Measurements from ENCODE around the gene KRTAP12-1.
"Not testable (repeated sequence)": the region's sequence is repeated elsewhere in the genome, so short reads cannot be mapped to it uniquely, and the experiment has no call there.

The KRTAP12-1 gene

DNA sequence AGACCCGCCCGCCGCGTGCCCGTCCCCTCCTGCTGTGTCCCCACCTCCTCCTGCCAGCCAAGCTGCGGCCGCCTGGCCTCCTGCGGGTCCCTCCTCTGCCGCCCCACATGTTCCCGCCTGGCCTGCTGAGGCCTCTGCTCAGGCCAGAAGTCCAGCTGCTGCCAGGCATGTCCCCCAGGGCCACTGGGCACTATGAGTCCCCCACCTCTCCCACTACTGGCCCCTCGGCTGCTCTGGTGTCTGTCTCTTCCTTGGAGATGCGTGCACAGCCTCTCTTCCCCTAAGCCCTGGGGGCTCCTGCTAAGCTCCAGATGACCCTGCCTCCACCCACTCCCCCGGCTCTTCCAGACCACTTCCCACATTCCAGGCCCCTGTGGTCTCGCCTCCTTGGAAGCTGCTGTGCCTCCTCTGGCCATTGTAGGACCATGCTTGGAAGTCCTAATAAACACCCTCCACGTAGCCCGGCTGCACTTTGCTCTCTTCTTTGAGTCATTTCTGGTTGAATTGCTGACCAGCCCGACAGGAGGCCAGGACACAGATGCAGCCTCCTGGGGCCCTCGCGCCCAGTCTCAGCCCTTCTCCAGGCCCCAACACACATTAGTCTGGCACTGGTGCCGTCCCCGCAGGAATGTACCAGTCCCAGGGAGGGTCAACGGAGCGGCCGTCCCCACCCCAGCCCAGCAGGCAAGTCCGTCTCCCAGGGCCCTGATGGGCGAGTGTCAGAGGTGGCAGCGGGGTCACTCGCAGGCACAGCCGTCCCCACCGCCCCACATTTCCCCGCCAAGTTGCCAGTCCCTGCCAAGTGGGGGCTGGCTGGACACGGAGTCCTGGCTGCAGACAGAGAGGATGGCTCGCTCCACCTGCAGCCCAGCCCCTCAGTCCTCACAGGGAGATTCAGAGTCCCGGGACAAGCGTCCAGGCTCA lies 16.1 kb upstream of the KRTAP12-1 start:
- TF ChIP-seq TAF1 (IDR thresholded peaks at IDR 0.05; ENCODE audit: borderline replicate concordance, insufficient read depth, low read length) (no peak), FOXP2 (optimal IDR thresholded peaks at IDR 0.05; ENCODE audit: borderline replicate concordance, extremely low read depth, extremely low read length, insufficient read depth) (no peak), POLR2AphosphoS5 (IDR thresholded peaks at IDR 0.05; ENCODE audit: low read depth, low read length) (no peak), SIN3A (IDR thresholded peaks at IDR 0.05; ENCODE audit: borderline replicate concordance, insufficient read depth, low read length) (no peak)
- TF ChIP-seq, protein P1, sequence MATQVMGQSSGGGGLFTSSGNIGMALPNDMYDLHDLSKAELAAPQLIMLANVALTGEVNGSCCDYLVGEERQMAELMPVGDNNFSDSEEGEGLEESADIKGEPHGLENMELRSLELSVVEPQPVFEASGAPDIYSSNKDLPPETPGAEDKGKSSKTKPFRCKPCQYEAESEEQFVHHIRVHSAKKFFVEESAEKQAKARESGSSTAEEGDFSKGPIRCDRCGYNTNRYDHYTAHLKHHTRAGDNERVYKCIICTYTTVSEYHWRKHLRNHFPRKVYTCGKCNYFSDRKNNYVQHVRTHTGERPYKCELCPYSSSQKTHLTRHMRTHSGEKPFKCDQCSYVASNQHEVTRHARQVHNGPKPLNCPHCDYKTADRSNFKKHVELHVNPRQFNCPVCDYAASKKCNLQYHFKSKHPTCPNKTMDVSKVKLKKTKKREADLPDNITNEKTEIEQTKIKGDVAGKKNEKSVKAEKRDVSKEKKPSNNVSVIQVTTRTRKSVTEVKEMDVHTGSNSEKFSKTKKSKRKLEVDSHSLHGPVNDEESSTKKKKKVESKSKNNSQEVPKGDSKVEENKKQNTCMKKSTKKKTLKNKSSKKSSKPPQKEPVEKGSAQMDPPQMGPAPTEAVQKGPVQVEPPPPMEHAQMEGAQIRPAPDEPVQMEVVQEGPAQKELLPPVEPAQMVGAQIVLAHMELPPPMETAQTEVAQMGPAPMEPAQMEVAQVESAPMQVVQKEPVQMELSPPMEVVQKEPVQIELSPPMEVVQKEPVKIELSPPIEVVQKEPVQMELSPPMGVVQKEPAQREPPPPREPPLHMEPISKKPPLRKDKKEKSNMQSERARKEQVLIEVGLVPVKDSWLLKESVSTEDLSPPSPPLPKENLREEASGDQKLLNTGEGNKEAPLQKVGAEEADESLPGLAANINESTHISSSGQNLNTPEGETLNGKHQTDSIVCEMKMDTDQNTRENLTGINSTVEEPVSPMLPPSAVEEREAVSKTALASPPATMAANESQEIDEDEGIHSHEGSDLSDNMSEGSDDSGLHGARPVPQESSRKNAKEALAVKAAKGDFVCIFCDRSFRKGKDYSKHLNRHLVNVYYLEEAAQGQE (IDR thresholded peaks at IDR 0.05; ENCODE audit: insufficient read depth in 1 of 2, low read depth in 2 of 2, low read length in 2 of 2) = no peak

DNA sequence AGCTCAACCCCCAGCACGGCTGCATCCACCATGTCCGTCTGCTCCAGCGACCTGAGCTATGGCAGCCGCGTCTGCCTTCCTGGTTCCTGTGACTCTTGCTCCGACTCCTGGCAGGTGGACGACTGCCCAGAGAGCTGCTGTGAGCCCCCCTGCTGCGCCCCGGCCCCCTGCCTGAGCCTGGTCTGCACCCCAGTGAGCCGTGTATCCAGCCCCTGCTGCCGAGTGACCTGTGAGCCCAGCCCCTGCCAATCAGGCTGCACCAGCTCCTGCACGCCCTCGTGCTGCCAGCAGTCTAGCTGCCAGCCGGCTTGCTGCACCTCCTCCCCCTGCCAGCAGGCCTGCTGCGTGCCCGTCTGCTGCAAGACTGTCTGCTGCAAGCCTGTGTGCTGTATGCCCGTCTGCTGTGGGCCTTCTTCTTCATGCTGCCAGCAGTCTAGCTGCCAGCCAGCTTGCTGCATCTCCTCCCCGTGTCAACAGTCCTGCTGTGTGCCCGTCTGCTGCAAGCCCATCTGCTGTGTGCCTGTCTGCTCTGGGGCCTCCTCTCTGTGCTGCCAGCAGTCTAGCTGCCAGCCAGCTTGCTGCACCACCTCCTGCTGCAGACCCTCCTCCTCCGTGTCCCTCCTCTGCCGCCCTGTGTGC lies 15.3 kb upstream of the KRTAP12-1 start, which contains the start of gene KRTAP10-12:
Gene KRTAP10-12 (plus strand): TSS at position 1 of the 639 bp plus-strand sequence. CDS start 30 bp downstream, at position 31.
- TF ChIP-seq SIN3A (IDR thresholded peaks at IDR 0.05; ENCODE audit: borderline replicate concordance, insufficient read depth, low read length); TAF1 (IDR thresholded peaks at IDR 0.05; ENCODE audit: borderline replicate concordance, insufficient read depth, low read length); POLR2AphosphoS5 (IDR thresholded peaks at IDR 0.05; ENCODE audit: low read depth, low read length): not testable (repeated sequence)

GRCh38 chr21:44696572-44696971 lies 14.6 kb upstream of the KRTAP12-1 start:
- TF ChIP-seq, protein P1 (IDR thresholded peaks at IDR 0.05; ENCODE audit: insufficient read depth in 1 of 2, low read depth in 2 of 2, low read length in 2 of 2) = no peak
- no peak for TF ChIP-seq TAF1 (IDR thresholded peaks at IDR 0.05; ENCODE audit: borderline replicate concordance, insufficient read depth, low read length)
- no peak for TF ChIP-seq SIN3A (IDR thresholded peaks at IDR 0.05; ENCODE audit: borderline replicate concordance, insufficient read depth, low read length)
- no peak for TF ChIP-seq POLR2AphosphoS5 (IDR thresholded peaks at IDR 0.05; ENCODE audit: low read depth, low read length)
- TF ChIP-seq FOXP2 (optimal IDR thresholded peaks at IDR 0.05; ENCODE audit: borderline replicate concordance, extremely low read depth, extremely low read length, insufficient read depth) = no peak

GRCh38 chr21:44695641-44696040 lies 13.7 kb upstream of the KRTAP12-1 start:
- TF ChIP-seq FOXP2 (optimal IDR thresholded peaks at IDR 0.05; ENCODE audit: borderline replicate concordance, extremely low read depth, extremely low read length, insufficient read depth) = no peak
- no peak for TF ChIP-seq POLR2AphosphoS5 (IDR thresholded peaks at IDR 0.05; ENCODE audit: low read depth, low read length)
- TF ChIP-seq SIN3A (IDR thresholded peaks at IDR 0.05; ENCODE audit: borderline replicate concordance, insufficient read depth, low read length) = no peak
- TF ChIP-seq TAF1 (IDR thresholded peaks at IDR 0.05; ENCODE audit: borderline replicate concordance, insufficient read depth, low read length) = no peak
- TF ChIP-seq, protein P1 (IDR thresholded peaks at IDR 0.05; ENCODE audit: insufficient read depth in 1 of 2, low read depth in 2 of 2, low read length in 2 of 2) = no peak

DNA sequence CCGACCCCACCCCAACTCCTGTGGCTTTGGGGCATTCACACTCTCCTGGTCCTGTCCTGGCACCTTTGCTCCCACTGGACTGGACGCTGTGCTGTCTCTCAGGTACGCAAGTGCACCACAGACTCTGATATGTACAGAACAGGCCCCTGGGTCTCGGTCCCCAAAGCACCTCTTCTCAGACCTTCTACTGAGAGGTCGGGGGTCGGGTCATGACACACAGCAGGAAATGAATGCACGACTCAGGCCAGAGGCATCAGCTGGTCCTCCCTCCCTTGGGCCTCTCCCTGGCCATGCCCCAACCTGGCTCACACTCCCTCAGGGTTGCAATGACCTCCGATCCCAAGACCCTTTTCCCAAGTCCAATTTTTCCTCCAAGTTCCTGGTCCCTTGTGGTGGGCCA lies 13.2 kb upstream of the KRTAP12-1 start:
- TF ChIP-seq POLR2AphosphoS5 (IDR thresholded peaks at IDR 0.05; ENCODE audit: low read depth, low read length) (no peak), TAF1 (IDR thresholded peaks at IDR 0.05; ENCODE audit: borderline replicate concordance, insufficient read depth, low read length) (no peak), SIN3A (IDR thresholded peaks at IDR 0.05; ENCODE audit: borderline replicate concordance, insufficient read depth, low read length) (no peak), FOXP2 (optimal IDR thresholded peaks at IDR 0.05; ENCODE audit: borderline replicate concordance, extremely low read depth, extremely low read length, insufficient read depth) (no peak)
- TF ChIP-seq, protein P1 (IDR thresholded peaks at IDR 0.05; ENCODE audit: insufficient read depth in 1 of 2, low read depth in 2 of 2, low read length in 2 of 2) = no peak

Measured in PFSK-1 (cell line).